Right lobe of liver (tissue), 6 donors: Measurements from ENCODE around the gene PCDHA1. TPM values are rescaled to one million over a fixed set of nuclear protein-coding genes. Genes with fewer than 3 reads are reported as not detected.

Experiments used
- ATAC-seq, 4 donors: fragments of 200-7000 bp; cut with Tn5 transposase; one replicate each; pipeline ENCODE4 v1.9.1; 2020; ENCODE audit warnings: mild to moderate bottlenecking in 4 of 4, moderate library complexity in 4 of 4
- DNase-seq, 3 donors: peaks; one replicate each; pipeline ENCODE4 v3.0.0-alpha.2; 2020
- H3K27ac ChIP-seq, 3 donors: fragments of 200-600 bp; one replicate each; pipeline ENCODE4 v1.8.0; 2022
- H3K27me3 ChIP-seq, 2 donors: fragments of 200-600 bp; one replicate each; pipeline ENCODE4 v1.8.0; 2022
- H3K36me3 ChIP-seq, 4 donors: fragments of 200-600 bp; sonication (generic) in 1 of 4; one replicate each; pipeline versions ENCODE4 v1.5.1 to v1.8.0; 2017 to 2022; ENCODE audit warnings: control low read depth in 1 of 4
- H3K4me1 ChIP-seq, 4 donors: fragments of 200-600 bp; sonication (generic) in 1 of 4; one replicate each; pipeline versions ENCODE4 v1.5.1 to v1.8.0; 2017 to 2022; ENCODE audit warnings: control low read depth in 1 of 4
- H3K4me3 ChIP-seq, 3 donors: fragments of 200-600 bp; one replicate each; pipeline ENCODE4 v1.8.0; 2022
- H3K9me3 ChIP-seq, 4 donors: fragments of 200-600 bp; sonication (generic) in 1 of 4; one replicate each; pipeline versions ENCODE4 v1.5.1 to v1.8.0; 2017 to 2022; ENCODE audit warnings: control low read depth in 1 of 4
- POLR2A ChIP-seq: fragments of 450-650 bp; IDR thresholded peaks from one replicate; pipeline ENCODE4 v1.6.1; 2017; ENCODE audit warnings: antibody characterized with exemption, mild to moderate bottlenecking
- WGBS: methylation state at CpG from one replicate; pipeline ENCODE4 v1.1.6; 2018; ENCODE audit warnings: low coverage, low lambda C conversion rate; ENCODE audit not compliant: insufficient coverage; ENCODE audit errors: missing lambda C conversion rate; 5-methylcytosine and 5-hydroxymethylcytosine counted together
- intact Hi-C, 2 donors: fragments of 100-400 bp; cut with DNase I; formaldehyde crosslinking; loops; one replicate each; pipeline versions ENCODE4 v1.11.2 to v1.14.1; 2022
- total RNA-seq, 6 experiments: library from RNA; depleted of rRNA in 2 of 6; stranded (reverse); fragments of >200 nt in 2 of 6; fragmentation: NEBNext Ultra II Directional in 3 of 6; extraction: Animal tissue kit (Norgen Biotek cat#: 25700) in 3 of 6; gene quantifications; one replicate each; pipeline versions ENCODE4 v1.1.0 to v1.2.4, GENCODE V29; 2016 to 2023
- TF ChIP-seq, protein P1 (sequence below), 4 donors: fragments of 200-600 bp in 3 of 4; fragments of 450-650 bp in 1 of 4; IDR thresholded peaks; one replicate each; pipeline versions ENCODE4 v1.5.1 to v1.8.0; 2016 to 2022; ENCODE audit warnings: antibody characterized with exemption in 4 of 4, mild to moderate bottlenecking in 2 of 4
- donor health status: DM: no; HTN: yes; CAD: no.
- donor health status: DM: no; HTN: no; CAD: no.
- donor health status: DM: no; HTN: no; CAD: no.
- donor health status: DM: no; HTN: yes; CAD: no.
- donor health status: DM: no; HTN: yes; CAD: no.

Gene PCDHA1
- total RNA-seq, 6 experiments from 2014 or later = not detected

DNA sequence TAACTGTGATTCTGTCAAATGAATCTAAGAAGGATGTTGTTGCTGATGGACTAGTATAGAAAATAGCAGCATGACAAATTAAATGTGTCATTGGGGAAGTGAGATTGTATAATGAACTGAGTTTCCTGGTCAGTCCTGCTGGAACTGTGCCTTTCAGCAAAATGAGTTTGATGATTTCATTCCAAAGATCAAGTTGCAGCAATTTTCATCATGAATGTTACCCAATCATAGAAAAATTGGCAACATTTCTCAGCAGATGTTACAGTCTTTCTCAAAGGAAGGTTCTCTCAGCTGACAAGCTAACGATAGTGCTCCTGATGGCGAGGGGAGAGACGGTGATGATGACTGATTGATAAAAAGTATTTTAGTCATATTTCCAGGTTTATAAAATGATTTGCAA is 191.1 kb downstream of the PCDHA1 start:
- DNase-seq = no peak
- H3K4me3 ChIP-seq = no peak overlapping the region
- intact Hi-C loops = no loop called here
- H3K9me3 ChIP-seq = no peaks in the 10 kb centered on the region
- H3K27ac ChIP-seq = no peak overlapping the region
- ATAC-seq = peak; percentile 41 to 81 (median 66)
- peaks cover 0 to 7% (median 0%) of the 10 kb centered on the region in 4 donors for H3K4me1 ChIP-seq
- 23% methylated on average over 3 of the region's 3 CpGs for WGBS
- no peak for TF ChIP-seq POLR2A
- TF ChIP-seq, protein P1, sequence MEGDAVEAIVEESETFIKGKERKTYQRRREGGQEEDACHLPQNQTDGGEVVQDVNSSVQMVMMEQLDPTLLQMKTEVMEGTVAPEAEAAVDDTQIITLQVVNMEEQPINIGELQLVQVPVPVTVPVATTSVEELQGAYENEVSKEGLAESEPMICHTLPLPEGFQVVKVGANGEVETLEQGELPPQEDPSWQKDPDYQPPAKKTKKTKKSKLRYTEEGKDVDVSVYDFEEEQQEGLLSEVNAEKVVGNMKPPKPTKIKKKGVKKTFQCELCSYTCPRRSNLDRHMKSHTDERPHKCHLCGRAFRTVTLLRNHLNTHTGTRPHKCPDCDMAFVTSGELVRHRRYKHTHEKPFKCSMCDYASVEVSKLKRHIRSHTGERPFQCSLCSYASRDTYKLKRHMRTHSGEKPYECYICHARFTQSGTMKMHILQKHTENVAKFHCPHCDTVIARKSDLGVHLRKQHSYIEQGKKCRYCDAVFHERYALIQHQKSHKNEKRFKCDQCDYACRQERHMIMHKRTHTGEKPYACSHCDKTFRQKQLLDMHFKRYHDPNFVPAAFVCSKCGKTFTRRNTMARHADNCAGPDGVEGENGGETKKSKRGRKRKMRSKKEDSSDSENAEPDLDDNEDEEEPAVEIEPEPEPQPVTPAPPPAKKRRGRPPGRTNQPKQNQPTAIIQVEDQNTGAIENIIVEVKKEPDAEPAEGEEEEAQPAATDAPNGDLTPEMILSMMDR (IDR thresholded peaks at IDR 0.05) = no peak
- H3K36me3 ChIP-seq = no peaks in the 10 kb centered on the region
- H3K27me3 ChIP-seq = no peaks in the 10 kb centered on the region

DNA sequence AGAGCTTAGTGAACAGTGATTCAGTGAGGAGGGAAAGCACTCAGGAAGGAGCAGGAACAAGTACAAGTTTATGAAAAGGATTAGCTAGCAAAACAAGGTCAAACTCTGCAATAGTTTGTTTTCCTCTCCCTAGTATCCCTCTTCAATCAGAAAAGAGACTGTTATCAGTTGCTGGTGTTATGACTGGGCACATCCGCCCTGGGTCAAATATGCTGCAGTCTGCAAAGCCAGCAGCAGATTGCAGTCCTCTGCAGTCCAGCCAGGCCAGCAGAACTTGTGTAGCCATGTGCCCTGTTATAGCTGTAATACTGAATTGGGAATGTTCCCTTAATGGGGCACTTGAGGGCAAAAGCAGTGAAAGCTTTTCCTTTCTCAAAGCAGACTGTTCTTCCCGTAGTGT is 192.3 kb downstream of the PCDHA1 start:
- DNase-seq = peak; percentile 53 to 85 (median 69)
- no peak overlapping the region for H3K4me3 ChIP-seq

DNA sequence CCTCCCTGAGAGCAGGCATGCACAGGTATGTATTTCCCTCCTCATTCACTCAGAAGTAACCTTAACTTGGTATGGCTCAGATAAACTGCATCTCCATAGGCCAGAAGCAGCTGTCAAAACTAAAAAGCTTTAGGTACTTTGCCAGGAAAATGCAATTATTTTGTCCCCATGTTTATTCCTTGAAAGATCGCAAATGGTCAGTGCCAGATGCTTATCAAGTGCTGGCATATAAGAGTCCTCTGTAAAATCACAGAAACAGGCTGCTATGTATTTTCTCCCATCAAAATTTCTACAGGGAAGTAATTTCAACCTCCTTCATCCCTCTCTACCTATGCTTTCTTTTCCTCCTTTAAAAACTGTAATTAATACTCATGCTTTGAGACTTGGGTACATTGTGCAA is 193.0 kb downstream of the PCDHA1 start:
- Histone ChIP-seq H3K36me3 (no peaks in the 10 kb centered on the region), H3K27ac (no peak overlapping the region), H3K9me3 (no peaks in the 10 kb centered on the region), H3K27me3 (no peaks in the 10 kb centered on the region), H3K4me3 (no peak overlapping the region), H3K4me1 (peaks cover 0 to 7% (median 0%) of the 10 kb centered on the region in 4 donors)
- ATAC-seq = no peak
- WGBS = 82% methylated on average over 1 of the region's 1 CpG
- intact Hi-C loops = no loop called here
- TF ChIP-seq, protein P1 (IDR thresholded peaks at IDR 0.05) = no peak
- TF ChIP-seq POLR2A = no peak
- no peak for DNase-seq

More for the DNA sequence above, 192.3 kb downstream of the PCDHA1 start:
- H3K27ac ChIP-seq = peak overlapping the region in 1 of 3 donors; percentile 24
- no peaks in the 10 kb centered on the region for H3K9me3 ChIP-seq
- no peaks in the 10 kb centered on the region for H3K36me3 ChIP-seq
- 5% methylated on average over 2 of the region's 2 CpGs for WGBS
- no peaks in the 10 kb centered on the region for H3K27me3 ChIP-seq
- H3K4me1 ChIP-seq = peaks cover 0 to 7% (median 0%) of the 10 kb centered on the region in 4 donors
- peak; percentile 82 to 97 (median 95) for ATAC-seq
- intact Hi-C loops = no loop called here
- no peak for TF ChIP-seq POLR2A
- TF ChIP-seq, protein P1 (IDR thresholded peaks at IDR 0.05) = no peak

DNA sequence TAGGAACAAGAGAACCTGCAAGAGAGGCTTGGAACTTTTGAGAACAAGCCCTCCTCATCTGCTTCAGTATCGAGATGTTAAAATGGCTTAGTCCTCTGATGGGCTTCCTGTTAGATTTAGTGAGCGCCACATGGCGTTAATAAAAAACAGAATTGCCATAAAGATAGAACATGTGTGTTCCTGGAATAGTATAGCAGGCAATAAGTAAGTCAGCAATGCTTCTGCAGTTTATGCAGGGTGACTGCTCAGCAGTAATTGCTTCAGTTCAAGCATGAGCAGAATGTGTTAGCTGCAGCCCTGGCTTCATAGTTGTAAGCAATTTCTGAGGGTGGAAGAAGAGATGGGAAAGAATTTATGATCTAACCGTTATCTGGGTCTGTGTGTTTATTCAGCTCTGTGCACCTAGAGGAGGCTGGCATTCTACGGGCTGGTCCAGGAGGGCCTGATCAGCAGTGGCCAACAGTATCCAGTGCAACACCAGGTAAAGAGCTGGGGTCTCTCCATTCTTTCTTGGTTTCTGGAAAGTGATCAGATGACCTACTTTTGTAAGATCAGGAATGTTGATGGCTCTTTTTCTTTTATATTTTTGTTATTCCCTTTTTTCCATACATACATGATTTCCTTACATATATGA is 196.3 kb downstream of the PCDHA1 start:
- no peak for DNase-seq
- intact Hi-C loops = no loop called here
- H3K27ac ChIP-seq = no peak overlapping the region

More for the DNA sequence above, 196.3 kb downstream of the PCDHA1 start:
- no peak overlapping the region for H3K4me3 ChIP-seq
- H3K4me1 ChIP-seq = no peaks in the 10 kb centered on the region
- no peaks in the 10 kb centered on the region for H3K9me3 ChIP-seq
- H3K36me3 ChIP-seq = no peaks in the 10 kb centered on the region
- ATAC-seq = no peak
- TF ChIP-seq, protein P1 (IDR thresholded peaks at IDR 0.05) = no peak
- TF ChIP-seq POLR2A = no peak
- 89% methylated on average over 5 of the region's 5 CpGs for WGBS
- H3K27me3 ChIP-seq = no peaks in the 10 kb centered on the region
